ENCODE measurements around the gene LRPAP1.
"Not testable (repeated sequence)": the region's sequence is repeated elsewhere in the genome, so short reads cannot be mapped to it uniquely, and the experiment has no call there.

Gene LRPAP1

GRCh38 chr4:3544259-3545025 lies 12.2 kb upstream of the LRPAP1 start:
- not testable (repeated sequence) for H3K4me3 ChIP-seq (ENCODE audit: severe bottlenecking); H3K27me3 ChIP-seq (ENCODE audit: insufficient read depth, poor library complexity, severe bottlenecking); ATAC-seq (ENCODE audit: low read depth); DNase-seq (ENCODE audit: low spot score); H3K4me1 ChIP-seq (ENCODE audit: insufficient read depth, poor library complexity, severe bottlenecking); H3K27ac ChIP-seq (ENCODE audit: poor library complexity, severe bottlenecking); H3K9me3 ChIP-seq (ENCODE audit: severe bottlenecking); H3K36me3 ChIP-seq (ENCODE audit: low read depth)

- not testable (repeated sequence) for H3K27me3 ChIP-seq (ENCODE audit: insufficient read depth, poor library complexity, severe bottlenecking); DNase-seq (ENCODE audit: low spot score); H3K36me3 ChIP-seq (ENCODE audit: low read depth); H3K9me3 ChIP-seq (ENCODE audit: severe bottlenecking); H3K4me3 ChIP-seq (ENCODE audit: severe bottlenecking); ATAC-seq (ENCODE audit: low read depth); H3K27ac ChIP-seq (ENCODE audit: poor library complexity, severe bottlenecking); H3K4me1 ChIP-seq (ENCODE audit: insufficient read depth, poor library complexity, severe bottlenecking)
These were observed 11.2 kb upstream of the LRPAP1 start for GRCh38 chr4:3543415-3543814.

- DNase-seq (ENCODE audit: low spot score); H3K4me1 ChIP-seq (ENCODE audit: insufficient read depth, poor library complexity, severe bottlenecking); H3K4me3 ChIP-seq (ENCODE audit: severe bottlenecking); ATAC-seq (ENCODE audit: low read depth); H3K36me3 ChIP-seq (ENCODE audit: low read depth); H3K9me3 ChIP-seq (ENCODE audit: severe bottlenecking); H3K27ac ChIP-seq (ENCODE audit: poor library complexity, severe bottlenecking); H3K27me3 ChIP-seq (ENCODE audit: insufficient read depth, poor library complexity, severe bottlenecking): not testable (repeated sequence)
These were observed 6.7 kb upstream of the LRPAP1 start for GRCh38 chr4:3538906-3539305.

GRCh38 chr4:3535812-3536211 lies 3.6 kb upstream of the LRPAP1 start:
- ATAC-seq (ENCODE audit: low read depth); H3K36me3 ChIP-seq (ENCODE audit: low read depth); H3K27ac ChIP-seq (ENCODE audit: poor library complexity, severe bottlenecking); H3K27me3 ChIP-seq (ENCODE audit: insufficient read depth, poor library complexity, severe bottlenecking); H3K4me3 ChIP-seq (ENCODE audit: severe bottlenecking); H3K9me3 ChIP-seq (ENCODE audit: severe bottlenecking); DNase-seq (ENCODE audit: low spot score); H3K4me1 ChIP-seq (ENCODE audit: insufficient read depth, poor library complexity, severe bottlenecking): not testable (repeated sequence)

GRCh38 chr4:3533423-3533820 lies 1.2 kb upstream of the LRPAP1 start:
- Histone ChIP-seq H3K27me3 (ENCODE audit: insufficient read depth, poor library complexity, severe bottlenecking) (no peaks in the 10 kb centered on the region), H3K4me1 (ENCODE audit: insufficient read depth, poor library complexity, severe bottlenecking) (no peaks in the 10 kb centered on the region), H3K36me3 (ENCODE audit: low read depth) (peaks cover 19% of the 10 kb centered on the region), H3K27ac (ENCODE audit: poor library complexity, severe bottlenecking) (no peak overlapping the region), H3K4me3 (ENCODE audit: severe bottlenecking) (no peak overlapping the region), H3K9me3 (ENCODE audit: severe bottlenecking) (no peaks in the 10 kb centered on the region)
- ATAC-seq (ENCODE audit: low read depth): no peak
- TF ChIP-seq CTCF (IDR thresholded peaks at IDR 0.05; ENCODE audit: poor library complexity, severe bottlenecking): no peak
- no peak for DNase-seq (ENCODE audit: low spot score)

- Histone ChIP-seq H3K27me3 (ENCODE audit: insufficient read depth, poor library complexity, severe bottlenecking) (no peaks in the 10 kb centered on the region), H3K9me3 (ENCODE audit: severe bottlenecking) (no peaks in the 10 kb centered on the region), H3K36me3 (ENCODE audit: low read depth) (peaks cover 21% of the 10 kb centered on the region), H3K27ac (ENCODE audit: poor library complexity, severe bottlenecking) (no peak overlapping the region), H3K4me1 (ENCODE audit: insufficient read depth, poor library complexity, severe bottlenecking) (no peaks in the 10 kb centered on the region), H3K4me3 (ENCODE audit: severe bottlenecking) (peak overlapping the region; percentile 60)
- peak; percentile 57 for ATAC-seq (ENCODE audit: low read depth)
- no peak for DNase-seq (ENCODE audit: low spot score)
- no peak for TF ChIP-seq CTCF (IDR thresholded peaks at IDR 0.05; ENCODE audit: poor library complexity, severe bottlenecking)
These were observed 665 bp upstream of the LRPAP1 start for GRCh38 chr4:3532751-3533422.

Data from RWPE2 (cell line).